ENCODE results near the gene RUBCNL.

Gene RUBCNL

GRCh38 chr13:46327246-46327645 lies 59.8 kb downstream of the RUBCNL start:
- DNase-seq = no peak
- Histone ChIP-seq H3K36me3 (no peaks in the 10 kb centered on the region), H3K27ac (no peak overlapping the region), H3K27me3 (ENCODE audit: insufficient read depth, low read depth, severe bottlenecking) (no peaks in the 10 kb centered on the region), H3K9me3 (ENCODE audit: severe bottlenecking) (no peaks in the 10 kb centered on the region), H3K4me3 (ENCODE audit: low read depth, low read length) (no peak overlapping the region)
- TF ChIP-seq, protein P1, sequence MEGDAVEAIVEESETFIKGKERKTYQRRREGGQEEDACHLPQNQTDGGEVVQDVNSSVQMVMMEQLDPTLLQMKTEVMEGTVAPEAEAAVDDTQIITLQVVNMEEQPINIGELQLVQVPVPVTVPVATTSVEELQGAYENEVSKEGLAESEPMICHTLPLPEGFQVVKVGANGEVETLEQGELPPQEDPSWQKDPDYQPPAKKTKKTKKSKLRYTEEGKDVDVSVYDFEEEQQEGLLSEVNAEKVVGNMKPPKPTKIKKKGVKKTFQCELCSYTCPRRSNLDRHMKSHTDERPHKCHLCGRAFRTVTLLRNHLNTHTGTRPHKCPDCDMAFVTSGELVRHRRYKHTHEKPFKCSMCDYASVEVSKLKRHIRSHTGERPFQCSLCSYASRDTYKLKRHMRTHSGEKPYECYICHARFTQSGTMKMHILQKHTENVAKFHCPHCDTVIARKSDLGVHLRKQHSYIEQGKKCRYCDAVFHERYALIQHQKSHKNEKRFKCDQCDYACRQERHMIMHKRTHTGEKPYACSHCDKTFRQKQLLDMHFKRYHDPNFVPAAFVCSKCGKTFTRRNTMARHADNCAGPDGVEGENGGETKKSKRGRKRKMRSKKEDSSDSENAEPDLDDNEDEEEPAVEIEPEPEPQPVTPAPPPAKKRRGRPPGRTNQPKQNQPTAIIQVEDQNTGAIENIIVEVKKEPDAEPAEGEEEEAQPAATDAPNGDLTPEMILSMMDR (IDR thresholded peaks at IDR 0.05; ENCODE audit: low read depth, low read length) = no peak

- Histone ChIP-seq H3K9me3 (ENCODE audit: severe bottlenecking) (peaks cover 2% of the 10 kb centered on the region), H3K36me3 (no peaks in the 10 kb centered on the region), H3K27ac (no peak overlapping the region), H3K4me3 (ENCODE audit: low read depth, low read length) (no peak overlapping the region), H3K27me3 (ENCODE audit: insufficient read depth, low read depth, severe bottlenecking) (no peaks in the 10 kb centered on the region)
- TF ChIP-seq, protein P1 (IDR thresholded peaks at IDR 0.05; ENCODE audit: low read depth, low read length) = no peak
- DNase-seq = no peak
Measured at GRCh38 chr13:46324976-46325375, 62.1 kb downstream of the RUBCNL start.

DNA sequence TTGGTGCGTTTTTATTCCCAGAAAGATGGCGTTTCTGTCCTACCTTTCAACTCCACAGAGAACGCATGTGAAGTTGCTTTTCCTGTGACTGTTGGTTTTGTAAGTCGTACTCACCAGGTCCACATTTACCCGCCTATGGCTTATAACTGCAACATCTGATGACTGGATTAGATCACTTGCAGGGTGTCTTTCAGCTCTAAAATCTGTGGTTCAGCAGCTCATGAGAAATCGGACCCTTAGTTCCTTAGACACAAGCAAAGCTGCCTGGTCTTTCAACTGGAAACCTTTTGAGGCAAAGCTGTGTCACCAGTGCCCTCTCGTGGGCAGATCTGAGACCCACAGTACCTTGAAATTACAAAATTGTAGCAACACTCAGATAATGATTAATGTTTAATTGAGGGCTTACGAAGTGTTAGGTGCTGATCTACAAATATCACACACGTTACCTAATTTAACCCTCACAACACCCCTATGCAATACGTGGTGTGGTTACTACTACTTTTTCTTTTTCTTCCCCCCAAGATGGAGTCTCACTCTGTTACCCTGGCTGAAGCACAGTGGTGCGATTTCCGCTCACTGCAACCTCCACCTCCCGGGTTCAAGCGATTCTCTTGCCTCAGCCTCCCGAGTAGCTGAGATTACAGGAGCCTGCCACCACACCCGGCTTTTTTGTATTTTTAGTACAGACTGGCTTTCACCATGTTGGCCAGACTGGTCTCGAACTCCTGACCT lies 65.4 kb downstream of the RUBCNL start:
- TF ChIP-seq, protein P1 (IDR thresholded peaks at IDR 0.05; ENCODE audit: low read depth, low read length) = peak; percentile 76
- Histone ChIP-seq H3K4me3 (ENCODE audit: low read depth, low read length) (no peak overlapping the region), H3K27me3 (ENCODE audit: insufficient read depth, low read depth, severe bottlenecking) (no peaks in the 10 kb centered on the region), H3K36me3 (no peaks in the 10 kb centered on the region), H3K9me3 (ENCODE audit: severe bottlenecking) (peaks cover 2% of the 10 kb centered on the region), H3K27ac (no peak overlapping the region)
- peak; percentile 63 for DNase-seq

DNA sequence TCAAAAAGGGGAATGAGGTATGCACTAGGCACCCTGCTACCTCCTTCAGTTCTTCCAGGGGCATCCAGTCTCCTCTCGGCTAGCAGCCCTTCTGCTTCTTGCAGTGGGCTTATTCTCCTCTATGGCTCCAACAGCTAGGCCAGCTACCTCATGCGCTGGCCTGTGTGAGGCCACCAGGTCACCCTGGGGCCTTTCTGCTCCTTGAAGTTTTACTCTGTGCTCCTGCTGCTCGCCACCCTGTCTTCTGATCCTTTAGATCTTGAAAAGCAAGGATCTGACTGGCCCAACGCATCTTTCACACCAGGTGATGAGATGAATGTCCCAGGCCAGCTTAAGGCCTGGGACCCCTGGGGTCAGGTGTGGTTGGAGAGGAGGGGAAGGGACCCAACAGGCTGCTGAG lies 66.2 kb downstream of the RUBCNL start:
- Histone ChIP-seq H3K27me3 (ENCODE audit: insufficient read depth, low read depth, severe bottlenecking) (no peaks in the 10 kb centered on the region), H3K9me3 (ENCODE audit: severe bottlenecking) (peaks cover 2% of the 10 kb centered on the region), H3K36me3 (no peaks in the 10 kb centered on the region), H3K4me3 (ENCODE audit: low read depth, low read length) (no peak overlapping the region), H3K27ac (no peak overlapping the region)
- TF ChIP-seq, protein P1 (IDR thresholded peaks at IDR 0.05; ENCODE audit: low read depth, low read length) = no peak
- DNase-seq = no peak

DNA sequence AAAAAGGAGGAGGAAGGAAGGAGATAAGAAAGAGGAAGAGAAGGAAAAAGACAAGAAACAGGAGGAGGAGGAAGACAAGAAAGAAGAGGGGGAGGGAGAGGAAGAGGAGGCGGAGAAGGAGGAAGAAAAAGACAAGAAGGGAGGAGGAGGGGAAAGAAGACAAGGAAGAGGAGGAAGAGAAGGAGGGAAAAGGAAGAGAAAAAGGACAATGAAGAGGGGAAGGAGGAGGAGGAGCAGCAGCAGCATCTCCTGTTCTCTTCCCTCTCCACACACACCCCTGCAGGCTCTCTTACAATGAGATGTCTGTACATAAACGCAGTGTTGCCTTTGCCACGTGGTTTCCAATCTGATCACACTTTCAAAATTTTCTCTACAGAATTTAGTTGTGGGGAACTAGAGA lies 66.6 kb downstream of the RUBCNL start:
- Histone ChIP-seq H3K27me3 (ENCODE audit: insufficient read depth, low read depth, severe bottlenecking) (no peaks in the 10 kb centered on the region), H3K36me3 (no peaks in the 10 kb centered on the region), H3K4me3 (ENCODE audit: low read depth, low read length) (no peak overlapping the region), H3K27ac (no peak overlapping the region), H3K9me3 (ENCODE audit: severe bottlenecking) (peaks cover 2% of the 10 kb centered on the region)
- TF ChIP-seq, protein P1 (IDR thresholded peaks at IDR 0.05; ENCODE audit: low read depth, low read length) = no peak
- DNase-seq = no peak

- DNase-seq = no peak
- TF ChIP-seq, protein P1 (IDR thresholded peaks at IDR 0.05; ENCODE audit: low read depth, low read length) = no peak
- peaks cover 2% of the 10 kb centered on the region for H3K9me3 ChIP-seq (ENCODE audit: severe bottlenecking)
- H3K27me3 ChIP-seq (ENCODE audit: insufficient read depth, low read depth, severe bottlenecking) = no peaks in the 10 kb centered on the region
- H3K4me3 ChIP-seq (ENCODE audit: low read depth, low read length) = no peak overlapping the region
- no peaks in the 10 kb centered on the region for H3K36me3 ChIP-seq
- no peak overlapping the region for H3K27ac ChIP-seq
Measured at GRCh38 chr13:46318986-46319385, 68.1 kb downstream of the RUBCNL start.

Measured in WERI-Rb-1 (cell line).